Ishikawa (cell line): Measurements from ENCODE around the gene RBP7.

Source experiments
- CREB1 ChIP-seq: IDR thresholded peaks from 2 replicates; pipeline ENCODE4 v1.6.1; 2012; ENCODE audit warnings: low read depth
- USF1 ChIP-seq: IDR thresholded peaks from 2 replicates; pipeline ENCODE4 v1.6.1; 2012

GRCh38 chr1:10001016-10001665 lies 4.1 kb downstream of the RBP7 start:
- TF ChIP-seq USF1 (no peak), CREB1 (no peak)
